ENCODE measurements around the gene POLR2A.

- peak in 1 of 4 experiments; percentile 6 for TF ChIP-seq CTCF (IDR thresholded peaks at IDR 0.05)
- no peak for TF ChIP-seq POLR2A (IDR thresholded peaks at IDR 0.05)
- TF ChIP-seq POLR2AphosphoS5 (IDR thresholded peaks at IDR 0.05): no peak
Observed at GRCh38 chr17:7478276-7479212, 5.6 kb upstream of the POLR2A start.
